SK-N-MC (cell line): ENCODE measurements around the gene ITPKC.

ENCODE experiments used
- EZH2 ChIP-seq: fragments of 200-600 bp; sonication (generic); IDR thresholded peaks from one replicate; pipeline ENCODE4 v1.6.1; 2017; ENCODE audit warnings: antibody characterized with exemption
- FOXP2 ChIP-seq: optimal IDR thresholded peaks from 2 replicates; pipeline ENCODE3; 2011; ENCODE audit warnings: mild to moderate bottlenecking, moderate library complexity; ENCODE audit not compliant: insufficient read depth; ENCODE audit errors: extremely low read length, control extremely low read depth
- POLR2AphosphoS5 ChIP-seq: IDR thresholded peaks from 2 replicates; pipeline ENCODE4 v1.6.1; 2012; ENCODE audit warnings: mild to moderate bottlenecking, low read depth, low read length, borderline replicate concordance

DNA sequence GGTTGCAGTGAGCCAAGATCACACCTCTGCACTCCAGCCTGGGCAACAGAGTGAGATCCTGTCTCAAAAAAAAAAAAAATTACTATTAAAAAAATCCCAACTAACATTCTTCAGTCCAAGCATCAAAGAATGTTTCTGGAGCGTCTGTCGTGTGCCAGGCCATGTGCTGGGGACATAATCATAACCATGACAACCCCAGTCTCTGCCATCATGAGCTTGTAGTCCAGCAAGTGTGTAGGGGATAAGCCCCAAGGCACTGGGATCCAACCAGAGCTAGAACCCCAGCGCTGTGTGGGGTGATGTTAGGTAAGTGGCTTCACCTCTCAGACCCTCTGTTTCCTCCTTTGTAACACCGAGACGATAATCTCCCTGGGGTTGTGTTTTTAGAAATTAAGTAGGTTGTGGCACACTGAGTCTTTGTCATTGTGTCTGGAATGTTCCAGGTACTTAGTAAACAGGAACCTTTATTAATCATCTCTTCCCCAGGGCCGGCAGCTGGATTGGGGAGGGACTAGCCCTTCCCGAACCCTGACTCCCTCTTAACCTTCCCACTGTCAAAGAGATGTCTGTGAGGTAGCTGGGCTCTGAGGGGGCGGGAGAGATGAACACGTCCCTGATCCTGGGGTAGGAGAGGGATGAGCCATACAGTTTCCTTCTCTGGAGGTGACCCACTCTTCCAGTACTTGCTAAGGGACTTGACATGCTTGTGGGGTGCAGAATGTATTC is 5.2 kb downstream of the ITPKC start:
- TF ChIP-seq POLR2AphosphoS5 (no peak), EZH2 (no peak), FOXP2 (no peak)
